NCI-H1930 (cell line): ENCODE measurements around the gene AKR1B15.
"Not testable (repeated sequence)": the region's sequence is repeated elsewhere in the genome, so short reads cannot be mapped to it uniquely, and the experiment has no call there.

Source experiments
- DNase-seq, 2 experiments: peaks; one replicate each; lab custom pipeline; 2025; lab: John Stamatoyannopoulos, UW

Gene AKR1B15

GRCh38 chr7:134532954-134533218, 16.0 kb upstream of the AKR1B15 start:
- no peak for DNase-seq

- no peak for DNase-seq
Observed at GRCh38 chr7:134533288-134533771, 15.6 kb upstream of the AKR1B15 start.

- no peak for DNase-seq
Observed at GRCh38 chr7:134534633-134535032, 14.3 kb upstream of the AKR1B15 start.

GRCh38 chr7:134535272-134535918, 13.5 kb upstream of the AKR1B15 start:
- no peak for DNase-seq

- DNase-seq: no peak
Observed at GRCh38 chr7:134535919-134536299, 13.0 kb upstream of the AKR1B15 start.

- DNase-seq: not testable (repeated sequence)
Observed at GRCh38 chr7:134536558-134536957, 12.4 kb upstream of the AKR1B15 start.

GRCh38 chr7:134537273-134537781, 11.6 kb upstream of the AKR1B15 start:
- DNase-seq: not testable (repeated sequence)

GRCh38 chr7:134539380-134540004, 9.4 kb upstream of the AKR1B15 start:
- no peak for DNase-seq

GRCh38 chr7:134541501-134542194, 7.3 kb upstream of the AKR1B15 start:
- DNase-seq: not testable (repeated sequence)

GRCh38 chr7:134542195-134542771, 6.6 kb upstream of the AKR1B15 start:
- DNase-seq: no peak

- DNase-seq: no peak
Observed at GRCh38 chr7:134545380-134545779, 3.5 kb upstream of the AKR1B15 start.

GRCh38 chr7:134545918-134546317, 3.0 kb upstream of the AKR1B15 start:
- DNase-seq: no peak

GRCh38 chr7:134546955-134547354, 2.0 kb upstream of the AKR1B15 start:
- no peak for DNase-seq

- peak; percentile 55 to 70 for DNase-seq
Observed at GRCh38 chr7:134547397-134548054, 1.4 kb upstream of the AKR1B15 start.

- no peak for DNase-seq
Observed at GRCh38 chr7:134549366-134549765, 456 bp downstream of the AKR1B15 start.

- DNase-seq: no peak
Observed at GRCh38 chr7:134552105-134552504, 3.2 kb downstream of the AKR1B15 start.

GRCh38 chr7:134553976-134554375, 5.1 kb downstream of the AKR1B15 start:
- no peak for DNase-seq

GRCh38 chr7:134554417-134554966, 5.6 kb downstream of the AKR1B15 start:
- no peak for DNase-seq

GRCh38 chr7:134557391-134557790, 8.5 kb downstream of the AKR1B15 start:
- no peak for DNase-seq

- DNase-seq: no peak
Observed at GRCh38 chr7:134558370-134558769, 9.5 kb downstream of the AKR1B15 start.

GRCh38 chr7:134561616-134562015, 12.7 kb downstream of the AKR1B15 start:
- DNase-seq: not testable (repeated sequence)

- no peak for DNase-seq
Observed at GRCh38 chr7:134562136-134562535, 13.2 kb downstream of the AKR1B15 start.
